Gastrocnemius medialis (tissue), 4 donors: ENCODE measurements around the gene ZNF560. TPM values are rescaled to one million over a fixed set of nuclear protein-coding genes. Genes with fewer than 3 reads are reported as not detected.

ENCODE experiments used
- ATAC-seq, 2 donors: fragments of 150-250 bp; one replicate each; pipeline ENCODE4 v1.9.1; 2016
- DNase-seq, 2 donors: peaks; one replicate each; pipeline ENCODE4 v3.0.0-alpha.2; 2019
- H3K27ac ChIP-seq, 4 donors: fragments of 200-600 bp; sonication (generic); 1 replicate in 1 of 4; 2 replicates in 3 of 4; pipeline ENCODE4 v1.5.1; 2016 to 2018; ENCODE audit warnings: mild to moderate bottlenecking in 2 of 4, moderate library complexity in 1 of 4
- H3K27me3 ChIP-seq, 3 donors: fragments of 200-600 bp; sonication (generic) in 2 of 3; 1 replicate in 1 of 3; 2 replicates in 2 of 3; pipeline versions ENCODE4 v1.5.1 to v1.6.0; 2016 to 2019; ENCODE audit warnings: mild to moderate bottlenecking in 1 of 3, moderate library complexity in 1 of 3
- H3K36me3 ChIP-seq, 2 donors: fragments of 200-600 bp; sonication (generic) in 1 of 2; one replicate each; pipeline ENCODE4 v1.5.1; 2017 to 2018
- H3K4me1 ChIP-seq, 2 donors: fragments of 200-600 bp; sonication (generic) in 1 of 2; one replicate each; pipeline ENCODE4 v1.5.1; 2016 to 2017; ENCODE audit warnings: mild to moderate bottlenecking in 2 of 2
- H3K4me3 ChIP-seq, 4 donors: fragments of 200-600 bp; sonication (generic) in 3 of 4; 1 replicate in 1 of 4; 2 replicates in 3 of 4; pipeline ENCODE4 v1.5.1; 2016 to 2019; ENCODE audit warnings: mild to moderate bottlenecking in 2 of 4
- H3K9me3 ChIP-seq, 3 donors: fragments of 200-600 bp; sonication (generic) in 2 of 3; 1 replicate in 1 of 3; 2 replicates in 2 of 3; pipeline ENCODE4 v1.5.1; 2016 to 2019
- POLR2A ChIP-seq, 2 donors: fragments of 450-650 bp; IDR thresholded peaks; one replicate each; pipeline ENCODE4 v1.6.1; 2017; ENCODE audit warnings: antibody characterized with exemption in 2 of 2, mild to moderate bottlenecking in 2 of 2, moderate library complexity in 2 of 2
- in situ Hi-C, 4 donors: fragments of 200-750 bp; cut with MboI; loops; one replicate each; pipeline versions ENCODE4 v1.15.0 to v1.8.0; 2017; ENCODE audit warnings: low sequenced_read_pairs in 4 of 4
- intact Hi-C: fragments of 100-400 bp; cut with DNase I; formaldehyde crosslinking; loops from one replicate; pipeline ENCODE4 v1.15.1; 2023; ENCODE audit warnings: low total_unique reads
- total RNA-seq, 4 donors: library from RNA; depleted of rRNA; stranded (reverse); fragments of >200 nt; gene quantifications; one replicate each; pipeline versions ENCODE4 v1.1.0 to v1.2.3, GENCODE V29; 2016
- TF ChIP-seq, protein P1 (sequence below), 5 experiments: fragments of 450-650 bp in 3 of 5; fragments of 200-600 bp in 2 of 5; sonication (generic) in 2 of 5; IDR thresholded peaks in 4 of 5; conservative IDR thresholded peaks in 1 of 5; 1 replicate in 4 of 5; 2 replicates in 1 of 5; pipeline ENCODE4 v1.5.1; 2016 to 2019; ENCODE audit warnings: antibody characterized with exemption in 5 of 5, mild to moderate bottlenecking in 3 of 5, moderate library complexity in 3 of 5

ZNF560 gene
- total RNA-seq, 4 donors from 2014 or later: 0.20 TPM; not detected in 3

GRCh38 chr19:9535934-9536333, 37.5 kb upstream of the ZNF560 start:
- intact Hi-C loops (loop anchor here (5.0 kb wide), 1 partner anchor 46 kb away; the partner anchor contains the start of gene ZNF121), in situ Hi-C loops (no loop called here)
- Histone ChIP-seq H3K9me3 (peaks cover 0 to 13% (median 11%) of the 10 kb centered on the region in 3 donors), H3K4me3 (no peak overlapping the region), H3K4me1 (peaks cover 0 to 5% of the 10 kb centered on the region in 2 donors), H3K27me3 (no peaks in the 10 kb centered on the region), H3K36me3 (peaks cover 28 to 60% of the 10 kb centered on the region in 2 donors), H3K27ac (no peak overlapping the region)
- no peak for ATAC-seq
- TF ChIP-seq, protein P1, sequence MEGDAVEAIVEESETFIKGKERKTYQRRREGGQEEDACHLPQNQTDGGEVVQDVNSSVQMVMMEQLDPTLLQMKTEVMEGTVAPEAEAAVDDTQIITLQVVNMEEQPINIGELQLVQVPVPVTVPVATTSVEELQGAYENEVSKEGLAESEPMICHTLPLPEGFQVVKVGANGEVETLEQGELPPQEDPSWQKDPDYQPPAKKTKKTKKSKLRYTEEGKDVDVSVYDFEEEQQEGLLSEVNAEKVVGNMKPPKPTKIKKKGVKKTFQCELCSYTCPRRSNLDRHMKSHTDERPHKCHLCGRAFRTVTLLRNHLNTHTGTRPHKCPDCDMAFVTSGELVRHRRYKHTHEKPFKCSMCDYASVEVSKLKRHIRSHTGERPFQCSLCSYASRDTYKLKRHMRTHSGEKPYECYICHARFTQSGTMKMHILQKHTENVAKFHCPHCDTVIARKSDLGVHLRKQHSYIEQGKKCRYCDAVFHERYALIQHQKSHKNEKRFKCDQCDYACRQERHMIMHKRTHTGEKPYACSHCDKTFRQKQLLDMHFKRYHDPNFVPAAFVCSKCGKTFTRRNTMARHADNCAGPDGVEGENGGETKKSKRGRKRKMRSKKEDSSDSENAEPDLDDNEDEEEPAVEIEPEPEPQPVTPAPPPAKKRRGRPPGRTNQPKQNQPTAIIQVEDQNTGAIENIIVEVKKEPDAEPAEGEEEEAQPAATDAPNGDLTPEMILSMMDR (IDR thresholded peaks at IDR 0.05 in 4 of 5, conservative IDR thresholded peaks at IDR 0.05 in 1 of 5): no peak
- no peak for TF ChIP-seq POLR2A (IDR thresholded peaks at IDR 0.05)
- no peak for DNase-seq

- ATAC-seq: no peak
- Histone ChIP-seq H3K27ac (no peak overlapping the region), H3K27me3 (no peaks in the 10 kb centered on the region), H3K4me1 (no peaks in the 10 kb centered on the region), H3K4me3 (no peak overlapping the region), H3K36me3 (peaks cover 60 to 100% of the 10 kb centered on the region in 2 donors), H3K9me3 (peaks cover 21 to 51% (median 44%) of the 10 kb centered on the region in 3 donors)
- intact Hi-C loops (no loop called here), in situ Hi-C loops (no loop called here)
- no peak for DNase-seq
- no peak for TF ChIP-seq POLR2A (IDR thresholded peaks at IDR 0.05)
- TF ChIP-seq, protein P1 (IDR thresholded peaks at IDR 0.05 in 4 of 5, conservative IDR thresholded peaks at IDR 0.05 in 1 of 5): no peak
These were observed 33.5 kb upstream of the ZNF560 start for GRCh38 chr19:9531933-9532332.

- intact Hi-C loops: no loop called here
- H3K36me3 ChIP-seq: peaks cover 66 to 92% of the 10 kb centered on the region in 2 donors
- H3K4me3 ChIP-seq: peak overlapping the region in 1 of 4 donors; percentile 49
- DNase-seq (no peak), ATAC-seq (no peak)
- H3K4me1 ChIP-seq: no peaks in the 10 kb centered on the region
- in situ Hi-C loops: no loop called here
- TF ChIP-seq POLR2A (IDR thresholded peaks at IDR 0.05): no peak
- TF ChIP-seq, protein P1 (IDR thresholded peaks at IDR 0.05 in 4 of 5, conservative IDR thresholded peaks at IDR 0.05 in 1 of 5): no peak
- H3K27me3 ChIP-seq: no peaks in the 10 kb centered on the region
- peaks cover 27 to 80% (median 60%) of the 10 kb centered on the region in 3 donors for H3K9me3 ChIP-seq
- no peak overlapping the region for H3K27ac ChIP-seq
These were observed 30.4 kb upstream of the ZNF560 start for GRCh38 chr19:9528757-9529336.

DNA sequence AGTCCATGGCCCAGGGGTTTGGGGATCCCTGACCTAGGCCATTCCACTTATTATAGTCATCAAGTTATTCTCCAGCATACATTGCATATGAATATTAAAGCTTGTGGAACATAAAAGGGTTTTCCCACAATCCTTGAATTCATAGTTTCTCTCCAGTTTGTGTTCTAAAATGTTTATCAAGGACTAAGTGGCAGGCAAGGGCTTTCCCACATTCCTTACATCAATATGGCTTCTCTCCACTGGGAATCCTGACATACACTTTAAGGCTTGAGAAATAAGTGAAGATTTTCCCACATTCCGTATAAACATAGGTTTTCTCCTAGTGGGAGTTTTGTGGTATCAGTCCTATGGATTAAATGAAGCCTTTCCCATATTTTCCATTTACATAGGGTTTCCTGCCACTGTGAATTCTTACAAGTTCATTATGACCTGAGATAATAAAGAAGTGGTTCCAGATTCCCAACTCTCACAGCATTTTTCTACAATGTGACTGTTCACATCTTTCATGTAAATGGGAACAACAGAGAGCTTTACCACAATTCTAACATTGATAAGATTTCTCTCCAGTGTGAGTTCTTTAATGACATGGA, 25.6 kb upstream of the ZNF560 start:
- Histone ChIP-seq H3K36me3 (peaks cover 34 to 56% of the 10 kb centered on the region in 2 donors), H3K9me3 (peaks cover 38 to 76% (median 48%) of the 10 kb centered on the region in 3 donors), H3K27ac (no peak overlapping the region), H3K4me3 (peak overlapping the region in 1 of 4 donors; percentile 24), H3K27me3 (no peaks in the 10 kb centered on the region), H3K4me1 (no peaks in the 10 kb centered on the region)
- TF ChIP-seq POLR2A (IDR thresholded peaks at IDR 0.05): no peak
- TF ChIP-seq, protein P1 (IDR thresholded peaks at IDR 0.05 in 4 of 5, conservative IDR thresholded peaks at IDR 0.05 in 1 of 5): no peak
- in situ Hi-C loops (no loop called here), intact Hi-C loops (no loop called here)
- DNase-seq (no peak), ATAC-seq (no peak)
